ENCODE measurements around the gene CDK17.

The CDK17 gene

GRCh38 chr12:96295532-96296160 lies 104.6 kb downstream of the CDK17 start:
- H3K4me1 ChIP-seq (ENCODE audit: control insufficient read depth in 1 of 2, insufficient read depth in 2 of 2, low read length in 2 of 2) = no peaks in the 10 kb centered on the region
- no peak overlapping the region for H2BK12ac ChIP-seq (ENCODE audit: low read length)
- no CpG with 5 or more reads among the region's 6 CpGs for WGBS (ENCODE audit: extremely low coverage, insufficient coverage, insufficient read length)
- H2BK120ac ChIP-seq (ENCODE audit: insufficient read depth, low read length, poor library complexity) = no peak overlapping the region
- H3K4ac ChIP-seq (ENCODE audit: low read depth, low read length) = no peak overlapping the region
- H3K4me3 ChIP-seq (ENCODE audit: low read depth, low read length) = no peak overlapping the region
- H3K4me2 ChIP-seq (ENCODE audit: low read length) = no peak overlapping the region
- no peak overlapping the region for H4K12ac ChIP-seq (ENCODE audit: low read depth, low read length)
- no peak overlapping the region for H4K8ac ChIP-seq (ENCODE audit: low read depth, low read length)
- H3K23ac ChIP-seq (ENCODE audit: low read length) = no peak overlapping the region
- no peaks in the 10 kb centered on the region for H3K9me3 ChIP-seq (ENCODE audit: insufficient read depth, low read depth, low read length)
- no peak overlapping the region for H3K9ac ChIP-seq (ENCODE audit: low read length)
- H3K79me2 ChIP-seq (ENCODE audit: control insufficient read depth, insufficient read depth, low read length, poor library complexity) = no peaks in the 10 kb centered on the region
- H2AK5ac ChIP-seq (ENCODE audit: low read length) = no peak overlapping the region
- H2BK5ac ChIP-seq (ENCODE audit: low read depth, low read length, poor library complexity) = no peak overlapping the region
- no peak overlapping the region for H2AFZ ChIP-seq (ENCODE audit: insufficient read depth, low read length, poor library complexity)
- H3K27me3 ChIP-seq (ENCODE audit: insufficient read depth, low read length) = no peaks in the 10 kb centered on the region
- H3K27ac ChIP-seq (ENCODE audit: low read depth, low read length) = no peak overlapping the region
- H3K79me1 ChIP-seq (ENCODE audit: low read length) = no peaks in the 10 kb centered on the region
- H3K18ac ChIP-seq (ENCODE audit: low read length) = no peak overlapping the region
- peaks cover 2 to 10% of the 10 kb centered on the region in 2 experiments for H3K36me3 ChIP-seq (ENCODE audit: control insufficient read depth in 1 of 2, insufficient read depth in 2 of 2, low read length in 2 of 2)
- H4K91ac ChIP-seq (ENCODE audit: low read depth, low read length) = no peak overlapping the region
- DNase-seq = no peak
- H3K14ac ChIP-seq (ENCODE audit: low read length) = no peak overlapping the region

DNA sequence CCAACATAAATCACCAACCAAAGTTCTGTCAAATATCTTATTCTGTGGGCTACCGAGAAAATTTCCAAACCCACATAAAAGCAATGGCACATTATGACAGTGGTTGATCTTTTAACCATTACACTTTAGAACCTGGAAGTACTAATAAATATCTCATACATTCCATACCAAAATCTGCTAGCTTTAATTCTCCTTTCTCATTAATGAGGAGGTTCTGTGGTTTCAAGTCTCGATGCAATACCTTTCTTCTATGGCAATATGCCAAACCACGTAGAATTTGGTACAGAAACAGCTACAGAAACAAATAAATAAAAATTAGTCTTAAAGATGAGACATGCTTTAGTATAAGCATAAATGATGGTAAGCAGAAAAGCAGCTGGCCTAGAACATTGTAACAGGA lies 105.4 kb downstream of the CDK17 start:
- H2BK12ac ChIP-seq (ENCODE audit: low read length) = no peak overlapping the region
- H3K4me3 ChIP-seq (ENCODE audit: low read depth, low read length) = no peak overlapping the region
- no peaks in the 10 kb centered on the region for H3K9me3 ChIP-seq (ENCODE audit: insufficient read depth, low read depth, low read length)
- no peak overlapping the region for H3K23ac ChIP-seq (ENCODE audit: low read length)
- H3K27ac ChIP-seq (ENCODE audit: low read depth, low read length) = no peak overlapping the region
- no peak overlapping the region for H3K14ac ChIP-seq (ENCODE audit: low read length)
- H3K18ac ChIP-seq (ENCODE audit: low read length) = no peak overlapping the region
- H3K27me3 ChIP-seq (ENCODE audit: insufficient read depth, low read length) = no peaks in the 10 kb centered on the region
- no peak overlapping the region for H2AFZ ChIP-seq (ENCODE audit: insufficient read depth, low read length, poor library complexity)
- H2BK120ac ChIP-seq (ENCODE audit: insufficient read depth, low read length, poor library complexity) = no peak overlapping the region
- no peak overlapping the region for H2AK5ac ChIP-seq (ENCODE audit: low read length)
- no peak overlapping the region for H3K4ac ChIP-seq (ENCODE audit: low read depth, low read length)
- H4K91ac ChIP-seq (ENCODE audit: low read depth, low read length) = no peak overlapping the region
- no peaks in the 10 kb centered on the region for H3K4me1 ChIP-seq (ENCODE audit: control insufficient read depth in 1 of 2, insufficient read depth in 2 of 2, low read length in 2 of 2)
- no peak overlapping the region for H3K4me2 ChIP-seq (ENCODE audit: low read length)
- no peaks in the 10 kb centered on the region for H3K79me2 ChIP-seq (ENCODE audit: control insufficient read depth, insufficient read depth, low read length, poor library complexity)
- H3K36me3 ChIP-seq (ENCODE audit: control insufficient read depth in 1 of 2, insufficient read depth in 2 of 2, low read length in 2 of 2) = peaks cover 0 to 10% of the 10 kb centered on the region in 2 experiments
- H4K12ac ChIP-seq (ENCODE audit: low read depth, low read length) = no peak overlapping the region
- no peak overlapping the region for H3K9ac ChIP-seq (ENCODE audit: low read length)
- WGBS (ENCODE audit: extremely low coverage, insufficient coverage, insufficient read length) = no CpG with 5 or more reads among the region's 3 CpGs
- H2BK5ac ChIP-seq (ENCODE audit: low read depth, low read length, poor library complexity) = no peak overlapping the region
- DNase-seq = no peak
- H3K79me1 ChIP-seq (ENCODE audit: low read length) = no peaks in the 10 kb centered on the region
- H4K8ac ChIP-seq (ENCODE audit: low read depth, low read length) = no peak overlapping the region

DNA sequence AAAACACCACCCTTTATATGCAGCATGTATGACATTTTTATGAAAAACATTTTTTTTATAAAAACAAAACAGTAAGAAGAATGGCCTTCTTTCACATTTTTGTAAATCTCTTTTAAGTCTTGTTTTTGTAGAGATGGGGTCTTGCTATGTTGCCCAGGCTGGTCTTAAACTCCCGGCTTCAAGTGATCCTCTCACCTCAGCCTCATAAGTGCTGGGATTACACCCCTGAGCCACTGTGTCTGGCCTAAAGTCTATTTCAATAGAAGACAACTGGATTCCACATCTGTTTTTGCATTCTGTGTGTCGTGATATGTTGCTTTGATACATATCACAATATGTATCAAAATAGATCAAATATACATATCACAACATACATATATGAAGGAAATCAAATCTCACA lies 107.1 kb downstream of the CDK17 start:
- WGBS (ENCODE audit: extremely low coverage, insufficient coverage, insufficient read length) = no CpG with 5 or more reads among the region's 2 CpGs

DNA sequence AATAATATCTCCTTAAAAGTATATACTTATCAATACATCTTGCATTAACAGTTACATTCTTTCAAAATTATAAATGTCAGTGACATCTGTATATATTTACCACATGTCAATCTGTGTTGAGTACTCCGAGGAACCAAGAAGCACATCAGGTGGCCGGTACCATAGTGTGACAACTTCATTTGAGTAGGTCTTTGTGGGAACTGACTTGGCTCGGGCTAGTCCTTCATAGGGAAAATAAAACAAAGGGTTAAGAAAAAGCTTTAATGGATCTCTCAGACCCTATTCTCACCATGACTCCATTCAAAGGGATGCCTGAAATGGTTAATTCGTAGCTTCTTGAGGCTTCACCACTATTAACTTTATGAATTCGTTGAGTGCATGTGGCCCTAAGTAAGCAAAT lies 111.2 kb downstream of the CDK17 start:
- H3K23ac ChIP-seq (ENCODE audit: low read length) = no peak overlapping the region
- no peak overlapping the region for H4K12ac ChIP-seq (ENCODE audit: low read depth, low read length)
- peaks cover 6 to 11% of the 10 kb centered on the region in 2 experiments for H3K36me3 ChIP-seq (ENCODE audit: control insufficient read depth in 1 of 2, insufficient read depth in 2 of 2, low read length in 2 of 2)
- DNase-seq = no peak
- H3K4me1 ChIP-seq (ENCODE audit: control insufficient read depth in 1 of 2, insufficient read depth in 2 of 2, low read length in 2 of 2) = no peaks in the 10 kb centered on the region
- no peak overlapping the region for H2BK120ac ChIP-seq (ENCODE audit: insufficient read depth, low read length, poor library complexity)
- no peak overlapping the region for H4K8ac ChIP-seq (ENCODE audit: low read depth, low read length)
- H3K79me1 ChIP-seq (ENCODE audit: low read length) = no peaks in the 10 kb centered on the region
- no peak overlapping the region for H2BK12ac ChIP-seq (ENCODE audit: low read length)
- no peak overlapping the region for H3K4me3 ChIP-seq (ENCODE audit: low read depth, low read length)
- no peaks in the 10 kb centered on the region for H3K79me2 ChIP-seq (ENCODE audit: control insufficient read depth, insufficient read depth, low read length, poor library complexity)
- H3K9ac ChIP-seq (ENCODE audit: low read length) = no peak overlapping the region
- no peak overlapping the region for H3K14ac ChIP-seq (ENCODE audit: low read length)
- no peak overlapping the region for H2AK5ac ChIP-seq (ENCODE audit: low read length)
- no peak overlapping the region for H3K18ac ChIP-seq (ENCODE audit: low read length)
- no CpG with 5 or more reads among the region's 5 CpGs for WGBS (ENCODE audit: extremely low coverage, insufficient coverage, insufficient read length)
- H3K27me3 ChIP-seq (ENCODE audit: insufficient read depth, low read length) = no peaks in the 10 kb centered on the region
- H2BK5ac ChIP-seq (ENCODE audit: low read depth, low read length, poor library complexity) = no peak overlapping the region
- H3K9me3 ChIP-seq (ENCODE audit: insufficient read depth, low read depth, low read length) = no peaks in the 10 kb centered on the region
- H2AFZ ChIP-seq (ENCODE audit: insufficient read depth, low read length, poor library complexity) = no peak overlapping the region
- H3K4me2 ChIP-seq (ENCODE audit: low read length) = no peak overlapping the region
- no peak overlapping the region for H3K4ac ChIP-seq (ENCODE audit: low read depth, low read length)
- no peak overlapping the region for H4K91ac ChIP-seq (ENCODE audit: low read depth, low read length)
- no peak overlapping the region for H3K27ac ChIP-seq (ENCODE audit: low read depth, low read length)

More for the DNA sequence above, 107.1 kb downstream of the CDK17 start:
- H3K4me2 ChIP-seq (ENCODE audit: low read length) = no peak overlapping the region
- no peak overlapping the region for H2BK12ac ChIP-seq (ENCODE audit: low read length)
- H2AFZ ChIP-seq (ENCODE audit: insufficient read depth, low read length, poor library complexity) = no peak overlapping the region
- H2AK5ac ChIP-seq (ENCODE audit: low read length) = no peak overlapping the region
- H3K27ac ChIP-seq (ENCODE audit: low read depth, low read length) = no peak overlapping the region
- H4K12ac ChIP-seq (ENCODE audit: low read depth, low read length) = no peak overlapping the region
- H3K79me2 ChIP-seq (ENCODE audit: control insufficient read depth, insufficient read depth, low read length, poor library complexity) = no peaks in the 10 kb centered on the region
- no peak overlapping the region for H2BK5ac ChIP-seq (ENCODE audit: low read depth, low read length, poor library complexity)
- no peaks in the 10 kb centered on the region for H3K4me1 ChIP-seq (ENCODE audit: control insufficient read depth in 1 of 2, insufficient read depth in 2 of 2, low read length in 2 of 2)
- no peak overlapping the region for H3K18ac ChIP-seq (ENCODE audit: low read length)
- H3K9me3 ChIP-seq (ENCODE audit: insufficient read depth, low read depth, low read length) = no peaks in the 10 kb centered on the region
- no peak overlapping the region for H3K4ac ChIP-seq (ENCODE audit: low read depth, low read length)
- DNase-seq = no peak
- no peak overlapping the region for H3K9ac ChIP-seq (ENCODE audit: low read length)
- no peaks in the 10 kb centered on the region for H3K27me3 ChIP-seq (ENCODE audit: insufficient read depth, low read length)
- no peak overlapping the region for H2BK120ac ChIP-seq (ENCODE audit: insufficient read depth, low read length, poor library complexity)
- no peak overlapping the region for H4K91ac ChIP-seq (ENCODE audit: low read depth, low read length)
- H3K14ac ChIP-seq (ENCODE audit: low read length) = no peak overlapping the region
- no peak overlapping the region for H3K4me3 ChIP-seq (ENCODE audit: low read depth, low read length)
- H3K36me3 ChIP-seq (ENCODE audit: control insufficient read depth in 1 of 2, insufficient read depth in 2 of 2, low read length in 2 of 2) = peaks cover 1 to 6% of the 10 kb centered on the region in 2 experiments
- H3K79me1 ChIP-seq (ENCODE audit: low read length) = no peaks in the 10 kb centered on the region
- H3K23ac ChIP-seq (ENCODE audit: low read length) = no peak overlapping the region
- no peak overlapping the region for H4K8ac ChIP-seq (ENCODE audit: low read depth, low read length)

Data from trophoblast cell (in vitro differentiated cells and primary cell).